ENCODE results near the gene MEX3D.

Gene MEX3D

GRCh38 chr19:1584500-1585242, 16.5 kb upstream of the MEX3D start:
- H3K9me3 ChIP-seq (ENCODE audit: insufficient read depth, low read length), result no peaks in the 10 kb centered on the region
- H3K36me3 ChIP-seq (ENCODE audit: insufficient read depth, insufficient read length, low read length), result peaks cover 78% of the 10 kb centered on the region
- H3K27me3 ChIP-seq (ENCODE audit: insufficient read depth, insufficient read length), result no peaks in the 10 kb centered on the region
- H3K9ac ChIP-seq (ENCODE audit: insufficient read length, low read depth), result no peak overlapping the region
- DNase-seq (ENCODE audit: low read depth, low spot score), result no peak
- peaks cover 5% of the 10 kb centered on the region for H3K4me1 ChIP-seq (ENCODE audit: insufficient read depth, insufficient read length)
- TF ChIP-seq ZNF274 (IDR thresholded peaks at IDR 0.05; ENCODE audit: low read depth, low read length), result no peak
- TF ChIP-seq YY1 (IDR thresholded peaks at IDR 0.05; ENCODE audit: insufficient read depth, insufficient read length), result no peak
- TF ChIP-seq SUZ12 (IDR thresholded peaks at IDR 0.05; ENCODE audit: extremely low read depth, insufficient read depth, insufficient read length), result no peak
- no peak overlapping the region for H3K4me3 ChIP-seq (ENCODE audit: insufficient read length, low read depth)

- no peak overlapping the region for H3K9ac ChIP-seq (ENCODE audit: insufficient read length, low read depth)
- peaks cover 5% of the 10 kb centered on the region for H3K4me1 ChIP-seq (ENCODE audit: insufficient read depth, insufficient read length)
- TF ChIP-seq SUZ12 (IDR thresholded peaks at IDR 0.05; ENCODE audit: extremely low read depth, insufficient read depth, insufficient read length) (no peak), YY1 (IDR thresholded peaks at IDR 0.05; ENCODE audit: insufficient read depth, insufficient read length) (no peak), ZNF274 (IDR thresholded peaks at IDR 0.05; ENCODE audit: low read depth, low read length) (no peak)
Measured at GRCh38 chr19:1582201-1582600, 14.1 kb upstream of the MEX3D start.

GRCh38 chr19:1580957-1581356, 12.8 kb upstream of the MEX3D start:
- Histone ChIP-seq H3K4me3 (ENCODE audit: insufficient read length, low read depth) (no peak overlapping the region), H3K9ac (ENCODE audit: insufficient read length, low read depth) (no peak overlapping the region), H3K27me3 (ENCODE audit: insufficient read depth, insufficient read length) (no peaks in the 10 kb centered on the region), H3K9me3 (ENCODE audit: insufficient read depth, low read length) (no peaks in the 10 kb centered on the region), H3K4me1 (ENCODE audit: insufficient read depth, insufficient read length) (peaks cover 5% of the 10 kb centered on the region), H3K36me3 (ENCODE audit: insufficient read depth, insufficient read length, low read length) (peaks cover 96% of the 10 kb centered on the region)
- no peak for DNase-seq (ENCODE audit: low read depth, low spot score)
- TF ChIP-seq YY1 (IDR thresholded peaks at IDR 0.05; ENCODE audit: insufficient read depth, insufficient read length), result no peak
- TF ChIP-seq ZNF274 (IDR thresholded peaks at IDR 0.05; ENCODE audit: low read depth, low read length), result no peak

More at GRCh38 chr19:1582201-1582600, 14.1 kb upstream of the MEX3D start:
- Histone ChIP-seq H3K9me3 (ENCODE audit: insufficient read depth, low read length) (no peaks in the 10 kb centered on the region), H3K4me3 (ENCODE audit: insufficient read length, low read depth) (no peak overlapping the region), H3K27me3 (ENCODE audit: insufficient read depth, insufficient read length) (no peaks in the 10 kb centered on the region), H3K36me3 (ENCODE audit: insufficient read depth, insufficient read length, low read length) (peaks cover 89% of the 10 kb centered on the region)
- DNase-seq (ENCODE audit: low read depth, low spot score), result no peak

GRCh38 chr19:1580382-1580781, 12.3 kb upstream of the MEX3D start:
- H3K9me3 ChIP-seq (ENCODE audit: insufficient read depth, low read length), result no peaks in the 10 kb centered on the region
- H3K36me3 ChIP-seq (ENCODE audit: insufficient read depth, insufficient read length, low read length), result peaks cover 95% of the 10 kb centered on the region
- H3K4me1 ChIP-seq (ENCODE audit: insufficient read depth, insufficient read length), result peaks cover 5% of the 10 kb centered on the region
- H3K27me3 ChIP-seq (ENCODE audit: insufficient read depth, insufficient read length), result no peaks in the 10 kb centered on the region
- TF ChIP-seq YY1 (IDR thresholded peaks at IDR 0.05; ENCODE audit: insufficient read depth, insufficient read length) (no peak), SUZ12 (IDR thresholded peaks at IDR 0.05; ENCODE audit: extremely low read depth, insufficient read depth, insufficient read length) (no peak), ZNF274 (IDR thresholded peaks at IDR 0.05; ENCODE audit: low read depth, low read length) (no peak)
- DNase-seq (ENCODE audit: low read depth, low spot score), result no peak
- H3K9ac ChIP-seq (ENCODE audit: insufficient read length, low read depth), result no peak overlapping the region
- H3K4me3 ChIP-seq (ENCODE audit: insufficient read length, low read depth), result no peak overlapping the region

GRCh38 chr19:1579222-1579621, 11.1 kb upstream of the MEX3D start:
- H3K27me3 ChIP-seq (ENCODE audit: insufficient read depth, insufficient read length), result no peaks in the 10 kb centered on the region
- DNase-seq (ENCODE audit: low read depth, low spot score), result no peak
- peaks cover 93% of the 10 kb centered on the region for H3K36me3 ChIP-seq (ENCODE audit: insufficient read depth, insufficient read length, low read length)
- TF ChIP-seq YY1 (IDR thresholded peaks at IDR 0.05; ENCODE audit: insufficient read depth, insufficient read length), result no peak
- TF ChIP-seq SUZ12 (IDR thresholded peaks at IDR 0.05; ENCODE audit: extremely low read depth, insufficient read depth, insufficient read length), result no peak
- TF ChIP-seq ZNF274 (IDR thresholded peaks at IDR 0.05; ENCODE audit: low read depth, low read length), result no peak
- H3K9me3 ChIP-seq (ENCODE audit: insufficient read depth, low read length), result no peaks in the 10 kb centered on the region
- no peak overlapping the region for H3K9ac ChIP-seq (ENCODE audit: insufficient read length, low read depth)
- H3K4me1 ChIP-seq (ENCODE audit: insufficient read depth, insufficient read length), result peaks cover 5% of the 10 kb centered on the region
- no peak overlapping the region for H3K4me3 ChIP-seq (ENCODE audit: insufficient read length, low read depth)

GRCh38 chr19:1577929-1578618, 9.9 kb upstream of the MEX3D start:
- no peaks in the 10 kb centered on the region for H3K27me3 ChIP-seq (ENCODE audit: insufficient read depth, insufficient read length)
- DNase-seq (ENCODE audit: low read depth, low spot score), result no peak
- TF ChIP-seq YY1 (IDR thresholded peaks at IDR 0.05; ENCODE audit: insufficient read depth, insufficient read length), result no peak
- TF ChIP-seq SUZ12 (IDR thresholded peaks at IDR 0.05; ENCODE audit: extremely low read depth, insufficient read depth, insufficient read length), result no peak
- no peak for TF ChIP-seq ZNF274 (IDR thresholded peaks at IDR 0.05; ENCODE audit: low read depth, low read length)
- no peaks in the 10 kb centered on the region for H3K9me3 ChIP-seq (ENCODE audit: insufficient read depth, low read length)
- H3K4me3 ChIP-seq (ENCODE audit: insufficient read length, low read depth), result no peak overlapping the region
- peaks cover 5% of the 10 kb centered on the region for H3K4me1 ChIP-seq (ENCODE audit: insufficient read depth, insufficient read length)
- H3K9ac ChIP-seq (ENCODE audit: insufficient read length, low read depth), result no peak overlapping the region
- peaks cover 81% of the 10 kb centered on the region for H3K36me3 ChIP-seq (ENCODE audit: insufficient read depth, insufficient read length, low read length)
